ACC112 (cell line): ENCODE measurements around the gene VSIG1.

ENCODE experiments used
- H2AFZ ChIP-seq: fragments of 200-600 bp; sonication (generic); one replicate; pipeline ENCODE4 v1.6.0; 2017; ENCODE audit warnings: antibody characterized with exemption, low read length; ENCODE audit not compliant: unreplicated experiment
- H3K27ac ChIP-seq: fragments of 200-600 bp; sonication (generic); 2 replicates; pipeline ENCODE4 v1.5.1; 2014; ENCODE audit warnings: low read depth, mild to moderate bottlenecking, antibody characterized with exemption, low read length, moderate library complexity
- H3K27me3 ChIP-seq: fragments of 200-600 bp; sonication (generic); 2 replicates; pipeline ENCODE4 v1.6.1; 2014; ENCODE audit warnings: mild to moderate bottlenecking, antibody characterized with exemption, low read length, moderate library complexity, mixed read lengths; ENCODE audit not compliant: insufficient read depth
- H3K36me3 ChIP-seq: fragments of 200-600 bp; sonication (generic); 2 replicates; pipeline ENCODE4 v1.6.1; 2016; ENCODE audit warnings: mild to moderate bottlenecking, antibody characterized with exemption, low read length, moderate library complexity, mixed read lengths; ENCODE audit not compliant: insufficient read depth
- H3K4me1 ChIP-seq: fragments of 200-600 bp; sonication (generic); one replicate; pipeline ENCODE4 v1.6.1; 2016; ENCODE audit warnings: low read length, mixed read lengths; ENCODE audit not compliant: insufficient read depth, unreplicated experiment, control insufficient read depth
- H3K4me3 ChIP-seq: fragments of 200-600 bp; sonication (generic); 2 replicates; pipeline ENCODE4 v1.5.1; 2014; ENCODE audit warnings: mild to moderate bottlenecking, low read depth, low read length
- H3K79me2 ChIP-seq: fragments of 200-600 bp; sonication (generic); one replicate; pipeline ENCODE4 v1.6.0; 2016; ENCODE audit warnings: low read length; ENCODE audit not compliant: control insufficient read depth, unreplicated experiment, insufficient read depth

The VSIG1 gene

GRCh38 chrX:108028854-108029253 is 16.0 kb upstream of the VSIG1 start:
- no peak overlapping the region for H3K4me3 ChIP-seq
- no peaks in the 10 kb centered on the region for H3K36me3 ChIP-seq
- no peaks in the 10 kb centered on the region for H3K79me2 ChIP-seq
- peaks cover 7% of the 10 kb centered on the region for H3K4me1 ChIP-seq
- H3K27me3 ChIP-seq, result no peaks in the 10 kb centered on the region
- no peak overlapping the region for H2AFZ ChIP-seq
- no peak overlapping the region for H3K27ac ChIP-seq

- Histone ChIP-seq H3K79me2 (no peaks in the 10 kb centered on the region), H3K4me3 (no peak overlapping the region), H3K4me1 (peaks cover 7% of the 10 kb centered on the region), H2AFZ (no peak overlapping the region), H3K27me3 (no peaks in the 10 kb centered on the region), H3K27ac (no peak overlapping the region), H3K36me3 (no peaks in the 10 kb centered on the region)
Observed at GRCh38 chrX:108029928-108030711, 14.7 kb upstream of the VSIG1 start.

GRCh38 chrX:108032944-108033343 is 11.9 kb upstream of the VSIG1 start:
- Histone ChIP-seq H3K27me3 (no peaks in the 10 kb centered on the region), H3K4me3 (no peak overlapping the region), H2AFZ (no peak overlapping the region), H3K4me1 (peaks cover 22% of the 10 kb centered on the region), H3K27ac (no peak overlapping the region), H3K36me3 (no peaks in the 10 kb centered on the region), H3K79me2 (no peaks in the 10 kb centered on the region)

GRCh38 chrX:108033890-108034289 is 11.0 kb upstream of the VSIG1 start:
- H3K27ac ChIP-seq, result no peak overlapping the region
- H3K4me3 ChIP-seq, result no peak overlapping the region
- H3K36me3 ChIP-seq, result no peaks in the 10 kb centered on the region
- no peak overlapping the region for H2AFZ ChIP-seq
- peaks cover 19% of the 10 kb centered on the region for H3K4me1 ChIP-seq
- H3K79me2 ChIP-seq, result no peaks in the 10 kb centered on the region
- no peaks in the 10 kb centered on the region for H3K27me3 ChIP-seq

GRCh38 chrX:108034725-108035124 is 10.1 kb upstream of the VSIG1 start:
- H3K4me1 ChIP-seq, result peaks cover 19% of the 10 kb centered on the region
- H3K27me3 ChIP-seq, result no peaks in the 10 kb centered on the region
- no peak overlapping the region for H3K27ac ChIP-seq

GRCh38 chrX:108036298-108036973 is 8.4 kb upstream of the VSIG1 start:
- Histone ChIP-seq H3K27me3 (no peaks in the 10 kb centered on the region), H3K27ac (peak overlapping the region; percentile 91), H3K4me1 (peaks cover 16% of the 10 kb centered on the region), H3K4me3 (peak overlapping the region; percentile 16; the same call in 1 of the 2 replicates), H3K36me3 (no peaks in the 10 kb centered on the region), H3K79me2 (no peaks in the 10 kb centered on the region), H2AFZ (peak overlapping the region; percentile 68)

More at GRCh38 chrX:108034725-108035124, 10.1 kb upstream of the VSIG1 start:
- H3K79me2 ChIP-seq, result no peaks in the 10 kb centered on the region
- no peaks in the 10 kb centered on the region for H3K36me3 ChIP-seq
- H3K4me3 ChIP-seq, result no peak overlapping the region
- H2AFZ ChIP-seq, result no peak overlapping the region

GRCh38 chrX:108049649-108050048 is 4.8 kb downstream of the VSIG1 start:
- Histone ChIP-seq H3K4me1 (peaks cover 9% of the 10 kb centered on the region), H3K36me3 (no peaks in the 10 kb centered on the region), H2AFZ (no peak overlapping the region), H3K4me3 (no peak overlapping the region), H3K27me3 (no peaks in the 10 kb centered on the region), H3K79me2 (no peaks in the 10 kb centered on the region), H3K27ac (no peak overlapping the region)

- Histone ChIP-seq H3K27me3 (no peaks in the 10 kb centered on the region), H3K79me2 (no peaks in the 10 kb centered on the region), H2AFZ (no peak overlapping the region), H3K36me3 (no peaks in the 10 kb centered on the region), H3K4me1 (peaks cover 3% of the 10 kb centered on the region), H3K4me3 (no peak overlapping the region), H3K27ac (no peak overlapping the region)
Observed at GRCh38 chrX:108053218-108053617, 8.4 kb downstream of the VSIG1 start.

- Histone ChIP-seq H3K36me3 (no peaks in the 10 kb centered on the region), H3K4me1 (peaks cover 3% of the 10 kb centered on the region), H3K27ac (no peak overlapping the region), H3K4me3 (no peak overlapping the region), H2AFZ (no peak overlapping the region), H3K79me2 (no peaks in the 10 kb centered on the region), H3K27me3 (no peaks in the 10 kb centered on the region)
Observed at GRCh38 chrX:108055546-108055945, 10.7 kb downstream of the VSIG1 start.

- Histone ChIP-seq H3K4me3 (no peak overlapping the region), H3K4me1 (no peaks in the 10 kb centered on the region), H3K36me3 (no peaks in the 10 kb centered on the region), H3K27ac (no peak overlapping the region), H3K27me3 (no peaks in the 10 kb centered on the region), H2AFZ (no peak overlapping the region), H3K79me2 (no peaks in the 10 kb centered on the region)
Observed at GRCh38 chrX:108059801-108060200, 14.9 kb downstream of the VSIG1 start.

- no peak overlapping the region for H3K27ac ChIP-seq
- no peaks in the 10 kb centered on the region for H3K27me3 ChIP-seq
- H3K4me3 ChIP-seq, result no peak overlapping the region
Observed at GRCh38 chrX:108064001-108064400, 19.1 kb downstream of the VSIG1 start.

More at GRCh38 chrX:108064001-108064400, 19.1 kb downstream of the VSIG1 start:
- Histone ChIP-seq H2AFZ (no peak overlapping the region), H3K4me1 (no peaks in the 10 kb centered on the region), H3K79me2 (no peaks in the 10 kb centered on the region), H3K36me3 (no peaks in the 10 kb centered on the region)
